ENCODE results near the gene SPRY1.
A peak's percentile ranks its signal among the peaks of the same experiment; 100 is the strongest.

Gene SPRY1

DNA sequence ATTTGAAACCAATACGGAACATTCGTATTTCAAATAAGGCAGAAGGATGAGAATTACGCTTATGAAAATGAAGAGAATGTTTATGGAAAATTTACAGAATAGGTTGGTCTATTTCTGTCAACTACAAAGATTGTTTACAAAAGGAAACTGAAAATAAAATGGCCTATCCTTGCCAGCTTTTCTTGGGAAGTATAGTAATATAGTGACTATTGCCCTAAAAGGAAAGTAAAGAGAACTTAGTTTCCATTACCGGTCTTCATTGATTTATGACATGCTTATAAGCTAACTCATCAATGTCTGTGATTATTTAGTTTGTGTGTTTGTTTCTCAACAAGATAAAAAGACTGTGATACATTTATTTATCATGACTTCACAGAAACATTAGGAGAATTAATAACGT, 2.9 kb upstream of the SPRY1 start:
- Histone ChIP-seq H3K27me3 (ENCODE audit: insufficient read depth, low read length, poor library complexity) (no peaks in the 10 kb centered on the region), H4K5ac (ENCODE audit: low read length) (no peak overlapping the region), H3K23ac (ENCODE audit: low read length) (no peak overlapping the region), H3K36me3 (ENCODE audit: control insufficient read depth, insufficient read depth, low read length) (no peaks in the 10 kb centered on the region), H3K4me1 (ENCODE audit: control insufficient read depth, low read depth, low read length) (no peaks in the 10 kb centered on the region), H4K8ac (ENCODE audit: low read depth, low read length) (no peak overlapping the region), H3K9ac (ENCODE audit: low read length) (no peak overlapping the region), H2BK120ac (ENCODE audit: low read depth, low read length) (no peak overlapping the region), H3K79me2 (ENCODE audit: control insufficient read depth, insufficient read depth, low read length) (peaks cover 3% of the 10 kb centered on the region), H3K79me1 (ENCODE audit: low read length) (no peaks in the 10 kb centered on the region), H2BK15ac (replicated peaks; ENCODE audit: low read depth) (no peak overlapping the region), H3K27ac (ENCODE audit: low read depth, low read length) (no peak overlapping the region), H3K4me2 (ENCODE audit: low read length) (no peak overlapping the region), H2BK5ac (ENCODE audit: low read length) (no peak overlapping the region), H3K4me3 (ENCODE audit: low read length) (no peak overlapping the region), H3K18ac (ENCODE audit: low read length) (no peak overlapping the region), H2AK5ac (ENCODE audit: low read length) (no peak overlapping the region), H3K4ac (ENCODE audit: low read depth, low read length) (no peak overlapping the region), H3K56ac (ENCODE audit: low read length) (no peak overlapping the region)
- no peak for DNase-seq
- WGBS (ENCODE audit: extremely low coverage, insufficient coverage, low lambda C conversion rate): 100% methylated on average over 2 of the region's 5 CpGs

GRCh38 chr4:123397144-123398065, 810 bp downstream of the SPRY1 start:
- H4K5ac ChIP-seq (ENCODE audit: low read length): no peak overlapping the region
- H3K23ac ChIP-seq (ENCODE audit: low read length): peak overlapping the region; percentile 56
- peak overlapping the region; percentile 76 for H3K9ac ChIP-seq (ENCODE audit: low read length)
- peak overlapping the region; percentile 72 for H3K27ac ChIP-seq (ENCODE audit: low read depth, low read length)
- H3K4ac ChIP-seq (ENCODE audit: low read depth, low read length): peak overlapping the region; percentile 85
- H2BK5ac ChIP-seq (ENCODE audit: low read length): peak overlapping the region; percentile 4
- H3K4me1 ChIP-seq (ENCODE audit: control insufficient read depth, low read depth, low read length): no peaks in the 10 kb centered on the region
- peak overlapping the region; percentile 83 for H3K4me3 ChIP-seq (ENCODE audit: low read length)
- H3K18ac ChIP-seq (ENCODE audit: low read length): peak overlapping the region; percentile 94
- peak; percentile 83 for DNase-seq
- no peak overlapping the region for H2BK120ac ChIP-seq (ENCODE audit: low read depth, low read length)
- H3K79me1 ChIP-seq (ENCODE audit: low read length): peaks cover 7% of the 10 kb centered on the region
- peak overlapping the region; percentile 94 for H3K56ac ChIP-seq (ENCODE audit: low read length)
- peak overlapping the region; percentile 23 for H2BK15ac ChIP-seq (replicated peaks; ENCODE audit: low read depth)
- peak overlapping the region; percentile 98 for H3K4me2 ChIP-seq (ENCODE audit: low read length)
- H2AK5ac ChIP-seq (ENCODE audit: low read length): no peak overlapping the region
- peaks cover 33% of the 10 kb centered on the region for H3K79me2 ChIP-seq (ENCODE audit: control insufficient read depth, insufficient read depth, low read length)
- no peaks in the 10 kb centered on the region for H3K27me3 ChIP-seq (ENCODE audit: insufficient read depth, low read length, poor library complexity)
- peaks cover 5% of the 10 kb centered on the region for H3K36me3 ChIP-seq (ENCODE audit: control insufficient read depth, insufficient read depth, low read length)
- no CpG with 5 or more reads among the region's 85 CpGs for WGBS (ENCODE audit: extremely low coverage, insufficient coverage, low lambda C conversion rate)
- H4K8ac ChIP-seq (ENCODE audit: low read depth, low read length): no peak overlapping the region

DNA sequence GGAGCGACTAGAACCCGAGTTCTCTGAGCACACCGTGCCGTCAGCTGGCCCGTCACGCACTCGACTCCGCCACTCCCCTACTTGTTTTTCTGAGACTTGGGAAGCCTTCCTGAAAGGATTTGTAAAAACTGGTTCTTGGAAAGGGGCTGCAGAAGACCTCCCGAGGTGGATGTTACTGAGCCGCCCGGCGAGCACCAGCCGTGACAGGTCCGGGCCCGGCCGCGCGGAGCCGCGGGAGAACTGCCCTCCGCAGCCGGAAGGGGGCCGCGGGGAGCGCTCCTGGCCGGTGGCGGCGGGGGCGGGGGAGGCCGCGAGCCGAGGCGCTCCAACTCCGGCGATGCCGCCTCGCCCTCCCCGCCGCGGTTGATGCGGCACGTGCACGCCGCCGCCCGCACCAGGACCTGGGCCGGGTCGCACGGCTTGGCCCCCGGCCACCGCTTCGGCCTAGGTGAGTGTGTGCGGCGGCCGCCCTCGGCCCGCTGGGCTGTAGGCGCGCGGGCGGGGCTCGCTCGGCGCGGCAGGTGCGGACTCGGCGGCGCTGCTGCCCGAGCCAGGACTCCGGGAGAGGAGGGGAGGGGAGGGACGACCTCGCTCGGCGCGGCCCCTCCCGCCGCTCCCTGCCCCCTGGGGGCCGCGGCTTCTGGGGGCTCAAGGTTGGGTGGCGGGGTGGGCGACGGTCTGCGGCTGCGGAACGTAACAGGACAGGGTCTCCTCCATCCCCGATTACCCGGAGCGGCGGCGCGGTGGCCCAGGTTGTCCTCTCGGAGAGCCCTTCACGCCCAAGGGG, 1.7 kb downstream of the SPRY1 start:
- no CpG with 5 or more reads among the region's 94 CpGs for WGBS (ENCODE audit: extremely low coverage, insufficient coverage, low lambda C conversion rate)

GRCh38 chr4:123398853-123399626, 2.4 kb downstream of the SPRY1 start:
- Histone ChIP-seq H2BK120ac (ENCODE audit: low read depth, low read length) (peak overlapping the region; percentile 18), H3K4ac (ENCODE audit: low read depth, low read length) (peak overlapping the region; percentile 58), H4K8ac (ENCODE audit: low read depth, low read length) (no peak overlapping the region), H2BK15ac (replicated peaks; ENCODE audit: low read depth) (no peak overlapping the region), H3K27ac (ENCODE audit: low read depth, low read length) (peak overlapping the region; percentile 78), H4K5ac (ENCODE audit: low read length) (no peak overlapping the region), H3K23ac (ENCODE audit: low read length) (no peak overlapping the region), H3K4me1 (ENCODE audit: control insufficient read depth, low read depth, low read length) (no peaks in the 10 kb centered on the region), H3K27me3 (ENCODE audit: insufficient read depth, low read length, poor library complexity) (no peaks in the 10 kb centered on the region), H3K36me3 (ENCODE audit: control insufficient read depth, insufficient read depth, low read length) (peaks cover 5% of the 10 kb centered on the region), H3K9ac (ENCODE audit: low read length) (peak overlapping the region; percentile 76), H3K79me1 (ENCODE audit: low read length) (peaks cover 12% of the 10 kb centered on the region), H2AK5ac (ENCODE audit: low read length) (no peak overlapping the region), H3K4me3 (ENCODE audit: low read length) (peak overlapping the region; percentile 75), H3K79me2 (ENCODE audit: control insufficient read depth, insufficient read depth, low read length) (peaks cover 40% of the 10 kb centered on the region), H3K4me2 (ENCODE audit: low read length) (peak overlapping the region; percentile 70), H2BK5ac (ENCODE audit: low read length) (peak overlapping the region; percentile 48), H3K56ac (ENCODE audit: low read length) (peak overlapping the region; percentile 94), H3K18ac (ENCODE audit: low read length) (peak overlapping the region; percentile 88)
- no CpG with 5 or more reads among the region's 41 CpGs for WGBS (ENCODE audit: extremely low coverage, insufficient coverage, low lambda C conversion rate)
- DNase-seq: peak; percentile 85

More for the DNA sequence above, 1.7 kb downstream of the SPRY1 start:
- H3K56ac ChIP-seq (ENCODE audit: low read length): peak overlapping the region; percentile 94
- peak overlapping the region; percentile 56 for H3K4ac ChIP-seq (ENCODE audit: low read depth, low read length)
- no peak overlapping the region for H4K5ac ChIP-seq (ENCODE audit: low read length)
- H3K36me3 ChIP-seq (ENCODE audit: control insufficient read depth, insufficient read depth, low read length): peaks cover 5% of the 10 kb centered on the region
- H3K27ac ChIP-seq (ENCODE audit: low read depth, low read length): peak overlapping the region; percentile 78
- no peaks in the 10 kb centered on the region for H3K27me3 ChIP-seq (ENCODE audit: insufficient read depth, low read length, poor library complexity)
- no peak overlapping the region for H2AK5ac ChIP-seq (ENCODE audit: low read length)
- peak overlapping the region; percentile 94 for H3K18ac ChIP-seq (ENCODE audit: low read length)
- H3K23ac ChIP-seq (ENCODE audit: low read length): no peak overlapping the region
- H2BK120ac ChIP-seq (ENCODE audit: low read depth, low read length): peak overlapping the region; percentile 18
- H3K4me2 ChIP-seq (ENCODE audit: low read length): peak overlapping the region; percentile 98
- peaks cover 40% of the 10 kb centered on the region for H3K79me2 ChIP-seq (ENCODE audit: control insufficient read depth, insufficient read depth, low read length)
- H3K4me1 ChIP-seq (ENCODE audit: control insufficient read depth, low read depth, low read length): no peaks in the 10 kb centered on the region
- H4K8ac ChIP-seq (ENCODE audit: low read depth, low read length): no peak overlapping the region
- peaks cover 12% of the 10 kb centered on the region for H3K79me1 ChIP-seq (ENCODE audit: low read length)
- peak overlapping the region; percentile 48 for H2BK5ac ChIP-seq (ENCODE audit: low read length)
- DNase-seq: peak; percentile 83
- H2BK15ac ChIP-seq (replicated peaks; ENCODE audit: low read depth): no peak overlapping the region
- peak overlapping the region; percentile 76 for H3K9ac ChIP-seq (ENCODE audit: low read length)
- peak overlapping the region; percentile 83 for H3K4me3 ChIP-seq (ENCODE audit: low read length)

GRCh38 chr4:123399627-123400358, 3.2 kb downstream of the SPRY1 start:
- peaks cover 5% of the 10 kb centered on the region for H3K36me3 ChIP-seq (ENCODE audit: control insufficient read depth, insufficient read depth, low read length)
- peak overlapping the region; percentile 78 for H3K27ac ChIP-seq (ENCODE audit: low read depth, low read length)
- H3K4ac ChIP-seq (ENCODE audit: low read depth, low read length): peak overlapping the region; percentile 58
- H3K4me1 ChIP-seq (ENCODE audit: control insufficient read depth, low read depth, low read length): no peaks in the 10 kb centered on the region
- H4K8ac ChIP-seq (ENCODE audit: low read depth, low read length): no peak overlapping the region
- peak overlapping the region; percentile 58 for H3K4me2 ChIP-seq (ENCODE audit: low read length)
- H3K18ac ChIP-seq (ENCODE audit: low read length): peak overlapping the region; percentile 91
- peak overlapping the region; percentile 75 for H3K4me3 ChIP-seq (ENCODE audit: low read length)
- H3K79me1 ChIP-seq (ENCODE audit: low read length): peaks cover 12% of the 10 kb centered on the region
- peak overlapping the region; percentile 94 for H3K56ac ChIP-seq (ENCODE audit: low read length)
- H3K23ac ChIP-seq (ENCODE audit: low read length): no peak overlapping the region
- peaks cover 40% of the 10 kb centered on the region for H3K79me2 ChIP-seq (ENCODE audit: control insufficient read depth, insufficient read depth, low read length)
- H3K27me3 ChIP-seq (ENCODE audit: insufficient read depth, low read length, poor library complexity): no peaks in the 10 kb centered on the region
- H2AK5ac ChIP-seq (ENCODE audit: low read length): no peak overlapping the region
- peak overlapping the region; percentile 76 for H3K9ac ChIP-seq (ENCODE audit: low read length)
- peak overlapping the region; percentile 37 for H2BK5ac ChIP-seq (ENCODE audit: low read length)
- DNase-seq: peak; percentile 18
- no CpG with 5 or more reads among the region's 22 CpGs for WGBS (ENCODE audit: extremely low coverage, insufficient coverage, low lambda C conversion rate)
- no peak overlapping the region for H4K5ac ChIP-seq (ENCODE audit: low read length)
- H2BK15ac ChIP-seq (replicated peaks; ENCODE audit: low read depth): no peak overlapping the region
- H2BK120ac ChIP-seq (ENCODE audit: low read depth, low read length): peak overlapping the region; percentile 69

Measured in mesendoderm (in vitro differentiated cells).